Neural cell (in vitro differentiated cells): ENCODE measurements around the gene HS6ST1.

Experiments used
- EP300 ChIP-seq: fragments of 450-650 bp; conservative IDR thresholded peaks from 2 replicates; pipeline ENCODE4 v1.6.1; 2014; ENCODE audit warnings: antibody characterized with exemption, mild to moderate bottlenecking, moderate library complexity; ENCODE audit not compliant: poor library complexity, severe bottlenecking
- EZH2 ChIP-seq: fragments of 200-600, 300-800 bp; shearing (Covaris generic), sonication (generic); IDR thresholded peaks from 2 replicates; pipeline ENCODE4 v1.6.1; 2014; ENCODE audit warnings: antibody characterized with exemption, low read length, borderline replicate concordance, mild to moderate bottlenecking; ENCODE audit not compliant: insufficient read depth, poor library complexity, severe bottlenecking
- MXI1 ChIP-seq: fragments of 450-650 bp; conservative IDR thresholded peaks from 2 replicates; pipeline ENCODE4 v1.6.1; 2014; ENCODE audit warnings: antibody characterized with exemption, mild to moderate bottlenecking; ENCODE audit not compliant: poor library complexity, severe bottlenecking
- POLR2AphosphoS5 ChIP-seq: IDR thresholded peaks from 2 replicates; pipeline ENCODE4 v1.6.1; 2012
- RAD21 ChIP-seq: fragments of 450-650 bp; conservative IDR thresholded peaks from 2 replicates; pipeline ENCODE4 v1.6.1; 2014; ENCODE audit warnings: antibody characterized with exemption, mild to moderate bottlenecking, moderate library complexity
- SMC3 ChIP-seq: fragments of 450-650 bp; conservative IDR thresholded peaks from 2 replicates; pipeline ENCODE4 v1.6.1; 2014; ENCODE audit warnings: antibody characterized with exemption, mild to moderate bottlenecking, moderate library complexity; ENCODE audit not compliant: poor library complexity
- TAF1 ChIP-seq: IDR thresholded peaks from 2 replicates; pipeline ENCODE4 v1.6.1; 2012; ENCODE audit warnings: low read depth
- TF ChIP-seq, protein P1 (sequence below): fragments of 450-650 bp; IDR thresholded peaks from 2 replicates; pipeline ENCODE4 v1.5.1; 2014; ENCODE audit warnings: antibody characterized with exemption, mild to moderate bottlenecking, moderate library complexity; ENCODE audit not compliant: poor library complexity, severe bottlenecking
- TF ChIP-seq, protein P2 (sequence below): IDR thresholded peaks from 2 replicates; pipeline ENCODE4 v1.6.1; 2012; ENCODE audit warnings: borderline replicate concordance

DNA sequence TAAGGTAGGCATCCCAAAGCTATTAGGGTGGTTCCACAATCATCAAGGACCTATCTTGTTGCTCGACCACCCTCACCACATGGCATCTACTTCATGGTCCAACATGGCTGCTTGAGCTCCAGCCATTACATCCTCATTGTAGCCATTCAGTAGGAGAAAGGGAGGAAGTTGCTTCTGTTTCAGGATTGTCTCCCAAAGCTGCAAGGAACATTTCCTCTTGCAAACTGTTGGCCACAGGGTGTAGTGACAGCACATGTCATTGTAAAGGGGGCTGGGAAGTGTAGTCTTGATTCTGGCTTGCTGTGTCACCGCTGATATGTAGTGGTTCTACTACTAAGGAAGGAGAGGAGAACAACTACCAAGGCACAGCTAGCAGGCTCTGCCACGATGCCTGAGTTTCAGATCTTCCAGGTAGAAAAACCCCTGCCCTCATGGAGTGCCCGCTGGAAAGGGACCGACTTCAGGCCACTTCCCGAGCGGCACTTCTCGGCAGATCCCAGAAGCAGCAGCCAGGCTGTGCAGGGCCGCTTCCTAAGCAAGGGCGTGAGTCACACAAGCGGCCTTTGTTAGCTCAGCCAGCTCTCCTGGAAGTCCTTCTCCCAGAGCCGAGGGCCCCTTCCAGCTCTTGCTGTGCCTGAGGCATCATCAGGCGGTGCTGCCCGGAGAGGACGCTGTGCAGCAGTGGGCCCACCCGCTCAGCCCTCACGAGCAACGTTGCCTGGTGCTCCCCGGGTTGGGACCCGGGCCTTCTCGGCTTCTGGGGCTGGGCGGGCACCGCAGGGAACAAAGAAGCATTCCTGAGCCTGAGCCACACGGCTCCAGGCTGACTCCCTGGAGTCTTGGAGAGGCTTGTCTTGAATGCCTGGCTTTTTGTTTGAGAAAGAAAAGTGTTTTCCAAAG, 58.2 kb downstream of the HS6ST1 start:
- TF ChIP-seq, protein P1, sequence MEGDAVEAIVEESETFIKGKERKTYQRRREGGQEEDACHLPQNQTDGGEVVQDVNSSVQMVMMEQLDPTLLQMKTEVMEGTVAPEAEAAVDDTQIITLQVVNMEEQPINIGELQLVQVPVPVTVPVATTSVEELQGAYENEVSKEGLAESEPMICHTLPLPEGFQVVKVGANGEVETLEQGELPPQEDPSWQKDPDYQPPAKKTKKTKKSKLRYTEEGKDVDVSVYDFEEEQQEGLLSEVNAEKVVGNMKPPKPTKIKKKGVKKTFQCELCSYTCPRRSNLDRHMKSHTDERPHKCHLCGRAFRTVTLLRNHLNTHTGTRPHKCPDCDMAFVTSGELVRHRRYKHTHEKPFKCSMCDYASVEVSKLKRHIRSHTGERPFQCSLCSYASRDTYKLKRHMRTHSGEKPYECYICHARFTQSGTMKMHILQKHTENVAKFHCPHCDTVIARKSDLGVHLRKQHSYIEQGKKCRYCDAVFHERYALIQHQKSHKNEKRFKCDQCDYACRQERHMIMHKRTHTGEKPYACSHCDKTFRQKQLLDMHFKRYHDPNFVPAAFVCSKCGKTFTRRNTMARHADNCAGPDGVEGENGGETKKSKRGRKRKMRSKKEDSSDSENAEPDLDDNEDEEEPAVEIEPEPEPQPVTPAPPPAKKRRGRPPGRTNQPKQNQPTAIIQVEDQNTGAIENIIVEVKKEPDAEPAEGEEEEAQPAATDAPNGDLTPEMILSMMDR = no peak
- TF ChIP-seq EP300 (no peak), POLR2AphosphoS5 (no peak), TAF1 (no peak), MXI1 (no peak), RAD21 (no peak), EZH2 (no peak), SMC3 (no peak)
- TF ChIP-seq, protein P2, sequence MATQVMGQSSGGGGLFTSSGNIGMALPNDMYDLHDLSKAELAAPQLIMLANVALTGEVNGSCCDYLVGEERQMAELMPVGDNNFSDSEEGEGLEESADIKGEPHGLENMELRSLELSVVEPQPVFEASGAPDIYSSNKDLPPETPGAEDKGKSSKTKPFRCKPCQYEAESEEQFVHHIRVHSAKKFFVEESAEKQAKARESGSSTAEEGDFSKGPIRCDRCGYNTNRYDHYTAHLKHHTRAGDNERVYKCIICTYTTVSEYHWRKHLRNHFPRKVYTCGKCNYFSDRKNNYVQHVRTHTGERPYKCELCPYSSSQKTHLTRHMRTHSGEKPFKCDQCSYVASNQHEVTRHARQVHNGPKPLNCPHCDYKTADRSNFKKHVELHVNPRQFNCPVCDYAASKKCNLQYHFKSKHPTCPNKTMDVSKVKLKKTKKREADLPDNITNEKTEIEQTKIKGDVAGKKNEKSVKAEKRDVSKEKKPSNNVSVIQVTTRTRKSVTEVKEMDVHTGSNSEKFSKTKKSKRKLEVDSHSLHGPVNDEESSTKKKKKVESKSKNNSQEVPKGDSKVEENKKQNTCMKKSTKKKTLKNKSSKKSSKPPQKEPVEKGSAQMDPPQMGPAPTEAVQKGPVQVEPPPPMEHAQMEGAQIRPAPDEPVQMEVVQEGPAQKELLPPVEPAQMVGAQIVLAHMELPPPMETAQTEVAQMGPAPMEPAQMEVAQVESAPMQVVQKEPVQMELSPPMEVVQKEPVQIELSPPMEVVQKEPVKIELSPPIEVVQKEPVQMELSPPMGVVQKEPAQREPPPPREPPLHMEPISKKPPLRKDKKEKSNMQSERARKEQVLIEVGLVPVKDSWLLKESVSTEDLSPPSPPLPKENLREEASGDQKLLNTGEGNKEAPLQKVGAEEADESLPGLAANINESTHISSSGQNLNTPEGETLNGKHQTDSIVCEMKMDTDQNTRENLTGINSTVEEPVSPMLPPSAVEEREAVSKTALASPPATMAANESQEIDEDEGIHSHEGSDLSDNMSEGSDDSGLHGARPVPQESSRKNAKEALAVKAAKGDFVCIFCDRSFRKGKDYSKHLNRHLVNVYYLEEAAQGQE = no peak
